SK-N-SH (cell line): ENCODE results near the gene ABCA10.

Experiments used
- CHD2 ChIP-seq: fragments of 150-350 bp; IDR thresholded peaks from 2 replicates; pipeline ENCODE4 v1.6.1; 2018; ENCODE audit warnings: low read length; ENCODE audit not compliant: partially characterized antibody
- CTCF ChIP-seq: fragments of 200-600 bp; sonication (generic); IDR thresholded peaks from 2 replicates; pipeline ENCODE4 v1.6.1; 2017; ENCODE audit warnings: antibody characterized with exemption, mild to moderate bottlenecking, moderate library complexity
- EP300 ChIP-seq, 2 experiments: IDR thresholded peaks; 2 replicates each; pipeline versions ENCODE4 v1.4.0 to v1.6.1; 2012; ENCODE audit warnings: borderline replicate concordance in 1 of 2, low read depth in 1 of 2, low read length in 1 of 2
- NFIC ChIP-seq: IDR thresholded peaks from 2 replicates; pipeline ENCODE4 v1.4.0; 2012; ENCODE audit warnings: borderline replicate concordance
- TAF1 ChIP-seq: IDR thresholded peaks from 2 replicates; pipeline ENCODE4 v1.6.1; 2012; ENCODE audit warnings: low read depth, mild to moderate bottlenecking, low read length, moderate library complexity, borderline replicate concordance
- USF1 ChIP-seq: IDR thresholded peaks from 2 replicates; pipeline ENCODE4 v1.4.0; 2012; ENCODE audit warnings: low read depth, borderline replicate concordance
- TF ChIP-seq, protein P1 (sequence below): IDR thresholded peaks from 2 replicates; pipeline ENCODE4 v1.4.0; 2012; ENCODE audit warnings: low read depth, borderline replicate concordance

GRCh38 chr17:69230939-69231338 lies 2.3 kb upstream of the ABCA10 start:
- TF ChIP-seq NFIC (no peak), TAF1 (no peak), USF1 (no peak), CTCF (no peak), CHD2 (no peak), EP300 (IDR thresholded peaks at IDR 0.05; ENCODE audit: borderline replicate concordance in 1 of 2, low read depth in 1 of 2, low read length in 1 of 2) (no peak)
- TF ChIP-seq, protein P1, sequence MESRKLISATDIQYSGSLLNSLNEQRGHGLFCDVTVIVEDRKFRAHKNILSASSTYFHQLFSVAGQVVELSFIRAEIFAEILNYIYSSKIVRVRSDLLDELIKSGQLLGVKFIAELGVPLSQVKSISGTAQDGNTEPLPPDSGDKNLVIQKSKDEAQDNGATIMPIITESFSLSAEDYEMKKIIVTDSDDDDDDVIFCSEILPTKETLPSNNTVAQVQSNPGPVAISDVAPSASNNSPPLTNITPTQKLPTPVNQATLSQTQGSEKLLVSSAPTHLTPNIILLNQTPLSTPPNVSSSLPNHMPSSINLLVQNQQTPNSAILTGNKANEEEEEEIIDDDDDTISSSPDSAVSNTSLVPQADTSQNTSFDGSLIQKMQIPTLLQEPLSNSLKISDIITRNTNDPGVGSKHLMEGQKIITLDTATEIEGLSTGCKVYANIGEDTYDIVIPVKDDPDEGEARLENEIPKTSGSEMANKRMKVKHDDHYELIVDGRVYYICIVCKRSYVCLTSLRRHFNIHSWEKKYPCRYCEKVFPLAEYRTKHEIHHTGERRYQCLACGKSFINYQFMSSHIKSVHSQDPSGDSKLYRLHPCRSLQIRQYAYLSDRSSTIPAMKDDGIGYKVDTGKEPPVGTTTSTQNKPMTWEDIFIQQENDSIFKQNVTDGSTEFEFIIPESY: no peak
